Keratinocyte (primary cell): Measurements from ENCODE around the gene KCTD21. TPM values are rescaled to one million over a fixed set of nuclear protein-coding genes. Genes with fewer than 3 reads are reported as not detected.

Experiments used
- DNase-seq: peaks from one replicate; pipeline ENCODE4 v3.0.0-alpha.2; 2011; ENCODE audit warnings: low read depth, missing footprints, low spot score
- FAIRE-seq: peaks from 2 replicates; lab custom pipeline; 2011; peaks lifted over from hg19 to GRCh38; lab: Jason Lieb, UNC
- H2AFZ ChIP-seq: 2 replicates; pipeline ENCODE4 v1.6.0; 2012; ENCODE audit warnings: low read length, control low read depth, inconsistent platforms; ENCODE audit not compliant: control insufficient read depth
- H3K27ac ChIP-seq: 2 replicates; pipeline ENCODE4 v1.5.1; 2011; ENCODE audit warnings: low read length; ENCODE audit not compliant: control insufficient read depth, insufficient read depth
- H3K27me3 ChIP-seq: 3 replicates; pipeline ENCODE4 v1.6.0; 2011; ENCODE audit warnings: low read length; ENCODE audit not compliant: control insufficient read depth, insufficient read depth; ENCODE audit errors: extremely low read depth
- H3K36me3 ChIP-seq, 2 experiments: 2 replicates in 1 of 2; 3 replicates in 1 of 2; pipeline ENCODE4 v1.5.1; 2011; ENCODE audit warnings: low read length in 2 of 2, mild to moderate bottlenecking in 1 of 2; ENCODE audit not compliant: control insufficient read depth in 2 of 2, insufficient read depth in 2 of 2; ENCODE audit errors: extremely low read depth in 1 of 2
- H3K4me1 ChIP-seq: 3 replicates; pipeline ENCODE4 v1.5.1; 2011; ENCODE audit warnings: low read length; ENCODE audit not compliant: control insufficient read depth, insufficient read depth; ENCODE audit errors: extremely low read depth
- H3K4me2 ChIP-seq: 3 replicates; pipeline ENCODE4 v1.6.0; 2011; ENCODE audit warnings: low read depth, low read length; ENCODE audit not compliant: control insufficient read depth, insufficient read depth; ENCODE audit errors: extremely low read depth
- H3K4me3 ChIP-seq, 3 experiments: fragments of 200-600 bp in 1 of 3; sonication (generic) in 1 of 3; 2 replicates in 2 of 3; 3 replicates in 1 of 3; pipeline ENCODE4 v1.5.1; 2011 to 2016; ENCODE audit warnings: low read length in 3 of 3, mild to moderate bottlenecking in 3 of 3, control low read depth in 2 of 3, inconsistent platforms in 1 of 3, low read depth in 1 of 3, mixed read lengths in 1 of 3, mixed run types in 1 of 3, moderate library complexity in 1 of 3; ENCODE audit not compliant: control insufficient read depth in 2 of 3, insufficient read depth in 2 of 3; ENCODE audit errors: extremely low read depth in 1 of 3
- H3K79me2 ChIP-seq: 2 replicates; pipeline ENCODE4 v1.6.0; 2012; ENCODE audit warnings: low read length; ENCODE audit not compliant: control insufficient read depth, insufficient read depth
- H3K9ac ChIP-seq: 3 replicates; pipeline ENCODE4 v1.6.0; 2011; ENCODE audit warnings: low read length; ENCODE audit not compliant: control insufficient read depth, insufficient read depth; ENCODE audit errors: extremely low read depth
- H3K9me1 ChIP-seq: 3 replicates; pipeline ENCODE4 v1.6.0; 2011; ENCODE audit warnings: low read length; ENCODE audit not compliant: control insufficient read depth, insufficient read depth; ENCODE audit errors: extremely low read depth
- H3K9me3 ChIP-seq: 2 replicates; pipeline ENCODE4 v1.5.1; 2012; ENCODE audit warnings: low read depth, low read length; ENCODE audit not compliant: control insufficient read depth
- H4K20me1 ChIP-seq: 3 replicates; pipeline ENCODE4 v1.6.0; 2011; ENCODE audit warnings: low read length; ENCODE audit not compliant: control insufficient read depth, insufficient read depth; ENCODE audit errors: extremely low read depth
- EZH2 ChIP-seq: IDR thresholded peaks from one replicate; pipeline ENCODE4 v1.6.1; 2012; ENCODE audit warnings: inconsistent platforms, mild to moderate bottlenecking, low read length, moderate library complexity
- dilution Hi-C: fragments of 300-500 bp; cut with MboI; formaldehyde crosslinking; loops from one replicate; pipeline ENCODE4 v1.7.0; 2020; ENCODE audit warnings: low sequenced_read_pairs; ENCODE audit not compliant: extremely low pct_ligation_motif_present
- polyA plus RNA-seq, 5 experiments: library from polyadenylated mRNA; depleted of rRNA in 3 of 5; stranded (reverse) in 3 of 5; stranded (forward) in 1 of 5; unstranded in 1 of 5; fragments of >200 nt; gene quantifications; 1 replicate in 1 of 5; 2 replicates in 3 of 5; 3 replicates in 1 of 5; pipeline versions ENCODE4 v1.2.1 to v1.2.3, GENCODE V29; 2011 to 2012; ENCODE audit warnings: missing spikeins in 2 of 5, low read depth in 1 of 5, low replicate concordance in 1 of 5
- TF ChIP-seq, protein P1 (sequence below), 3 experiments: IDR thresholded peaks in 1 of 3; conservative IDR thresholded peaks in 1 of 3; optimal IDR thresholded peaks in 1 of 3; 2 replicates in 2 of 3; 3 replicates in 1 of 3; pipeline versions ENCODE3 to v1.5.1; 2011; ENCODE audit warnings: low read length in 3 of 3, mild to moderate bottlenecking in 3 of 3, moderate library complexity in 2 of 3, control low read depth in 1 of 3, inconsistent platforms in 1 of 3; ENCODE audit not compliant: insufficient read depth in 2 of 3; ENCODE audit errors: extremely low read depth in 1 of 3

The KCTD21 gene
- polyA plus RNA-seq, 1 donor (not counting 4 experiments of a cell fraction or from before 2014, with no cell fraction given): 10.4 TPM

GRCh38 chr11:78149646-78150045 is 38.8 kb downstream of the KCTD21 start:
- dilution Hi-C loops: no loop called here
- DNase-seq: no peak
- H2AFZ ChIP-seq: no peak overlapping the region
- no peaks in the 10 kb centered on the region for H3K36me3 ChIP-seq
- no peak overlapping the region for H3K9ac ChIP-seq
- no peaks in the 10 kb centered on the region for H3K9me1 ChIP-seq
- no peaks in the 10 kb centered on the region for H3K27me3 ChIP-seq
- no peaks in the 10 kb centered on the region for H4K20me1 ChIP-seq
- H3K79me2 ChIP-seq: no peaks in the 10 kb centered on the region
- H3K4me3 ChIP-seq: no peak overlapping the region
- TF ChIP-seq, protein P1, sequence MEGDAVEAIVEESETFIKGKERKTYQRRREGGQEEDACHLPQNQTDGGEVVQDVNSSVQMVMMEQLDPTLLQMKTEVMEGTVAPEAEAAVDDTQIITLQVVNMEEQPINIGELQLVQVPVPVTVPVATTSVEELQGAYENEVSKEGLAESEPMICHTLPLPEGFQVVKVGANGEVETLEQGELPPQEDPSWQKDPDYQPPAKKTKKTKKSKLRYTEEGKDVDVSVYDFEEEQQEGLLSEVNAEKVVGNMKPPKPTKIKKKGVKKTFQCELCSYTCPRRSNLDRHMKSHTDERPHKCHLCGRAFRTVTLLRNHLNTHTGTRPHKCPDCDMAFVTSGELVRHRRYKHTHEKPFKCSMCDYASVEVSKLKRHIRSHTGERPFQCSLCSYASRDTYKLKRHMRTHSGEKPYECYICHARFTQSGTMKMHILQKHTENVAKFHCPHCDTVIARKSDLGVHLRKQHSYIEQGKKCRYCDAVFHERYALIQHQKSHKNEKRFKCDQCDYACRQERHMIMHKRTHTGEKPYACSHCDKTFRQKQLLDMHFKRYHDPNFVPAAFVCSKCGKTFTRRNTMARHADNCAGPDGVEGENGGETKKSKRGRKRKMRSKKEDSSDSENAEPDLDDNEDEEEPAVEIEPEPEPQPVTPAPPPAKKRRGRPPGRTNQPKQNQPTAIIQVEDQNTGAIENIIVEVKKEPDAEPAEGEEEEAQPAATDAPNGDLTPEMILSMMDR (optimal IDR thresholded peaks at IDR 0.05 in 1 of 3, IDR thresholded peaks at IDR 0.05 in 1 of 3, conservative IDR thresholded peaks at IDR 0.05 in 1 of 3; ENCODE audit: extremely low read depth in 1 of 3, insufficient read depth in 2 of 3, low read length in 3 of 3): peak in 1 of 3 experiments; percentile 33
- TF ChIP-seq EZH2: no peak
- no peak overlapping the region for H3K27ac ChIP-seq
- H3K4me2 ChIP-seq: no peak overlapping the region
- no peaks in the 10 kb centered on the region for H3K4me1 ChIP-seq
- H3K9me3 ChIP-seq: no peaks in the 10 kb centered on the region
- no peak for FAIRE-seq

DNA sequence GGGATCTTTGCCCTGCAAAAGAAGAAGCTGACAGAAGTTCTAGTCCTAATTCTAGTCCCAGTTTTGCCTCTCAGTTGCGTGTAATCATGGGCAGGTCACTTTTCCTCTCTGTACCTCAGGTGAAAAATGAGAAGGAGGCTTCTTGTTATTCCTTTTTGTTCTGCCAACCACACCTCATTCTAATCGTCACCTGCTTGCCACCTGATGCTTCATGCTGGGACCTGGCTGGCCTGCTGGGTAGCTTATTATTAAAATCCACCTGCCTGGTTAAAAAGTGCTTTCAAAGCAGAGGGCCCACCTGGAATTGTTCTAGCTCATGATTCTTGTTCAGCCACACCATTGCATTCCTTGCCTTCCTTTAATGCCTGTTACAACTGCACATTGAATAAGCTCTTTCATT is 40.6 kb downstream of the KCTD21 start:
- dilution Hi-C loops: no loop called here
- H3K27ac ChIP-seq: no peak overlapping the region

More for the DNA sequence above, 40.6 kb downstream of the KCTD21 start:
- Histone ChIP-seq H3K4me3 (no peak overlapping the region), H3K9ac (no peak overlapping the region), H3K9me1 (no peaks in the 10 kb centered on the region), H3K27me3 (no peaks in the 10 kb centered on the region), H3K79me2 (no peaks in the 10 kb centered on the region), H4K20me1 (no peaks in the 10 kb centered on the region), H3K4me2 (no peak overlapping the region), H3K36me3 (no peaks in the 10 kb centered on the region), H3K4me1 (no peaks in the 10 kb centered on the region), H3K9me3 (no peaks in the 10 kb centered on the region), H2AFZ (no peak overlapping the region)
- TF ChIP-seq EZH2: no peak
- TF ChIP-seq, protein P1 (optimal IDR thresholded peaks at IDR 0.05 in 1 of 3, IDR thresholded peaks at IDR 0.05 in 1 of 3, conservative IDR thresholded peaks at IDR 0.05 in 1 of 3; ENCODE audit: extremely low read depth in 1 of 3, insufficient read depth in 2 of 3, low read length in 3 of 3): no peak
- DNase-seq (no peak), FAIRE-seq (no peak)
